ENCODE measurements around the gene SLC33A1.
A peak's percentile ranks its signal among the peaks of the same experiment; 100 is the strongest.

DNA sequence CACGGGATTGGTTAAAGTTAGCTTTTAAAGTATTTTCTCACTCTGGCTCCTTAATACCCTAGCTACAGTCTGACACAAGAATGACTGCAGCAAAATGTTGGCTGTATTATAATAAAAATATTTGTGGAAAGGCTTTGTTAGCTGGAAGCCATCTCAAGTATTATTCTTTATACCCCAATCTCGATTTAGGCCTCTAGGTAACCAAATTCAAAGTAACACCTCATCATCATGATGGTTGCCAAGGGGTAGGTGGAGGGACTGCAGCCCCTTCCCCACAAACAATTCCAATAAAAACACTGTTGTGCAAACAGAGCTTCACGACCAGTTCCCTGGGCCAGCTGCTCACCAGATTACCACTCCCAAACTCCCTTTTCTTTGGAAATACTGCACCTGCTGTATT, 15.5 kb upstream of the SLC33A1 start:
- TF ChIP-seq, protein P1, sequence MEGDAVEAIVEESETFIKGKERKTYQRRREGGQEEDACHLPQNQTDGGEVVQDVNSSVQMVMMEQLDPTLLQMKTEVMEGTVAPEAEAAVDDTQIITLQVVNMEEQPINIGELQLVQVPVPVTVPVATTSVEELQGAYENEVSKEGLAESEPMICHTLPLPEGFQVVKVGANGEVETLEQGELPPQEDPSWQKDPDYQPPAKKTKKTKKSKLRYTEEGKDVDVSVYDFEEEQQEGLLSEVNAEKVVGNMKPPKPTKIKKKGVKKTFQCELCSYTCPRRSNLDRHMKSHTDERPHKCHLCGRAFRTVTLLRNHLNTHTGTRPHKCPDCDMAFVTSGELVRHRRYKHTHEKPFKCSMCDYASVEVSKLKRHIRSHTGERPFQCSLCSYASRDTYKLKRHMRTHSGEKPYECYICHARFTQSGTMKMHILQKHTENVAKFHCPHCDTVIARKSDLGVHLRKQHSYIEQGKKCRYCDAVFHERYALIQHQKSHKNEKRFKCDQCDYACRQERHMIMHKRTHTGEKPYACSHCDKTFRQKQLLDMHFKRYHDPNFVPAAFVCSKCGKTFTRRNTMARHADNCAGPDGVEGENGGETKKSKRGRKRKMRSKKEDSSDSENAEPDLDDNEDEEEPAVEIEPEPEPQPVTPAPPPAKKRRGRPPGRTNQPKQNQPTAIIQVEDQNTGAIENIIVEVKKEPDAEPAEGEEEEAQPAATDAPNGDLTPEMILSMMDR (IDR thresholded peaks at IDR 0.05), result peak in 1 of 3 experiments; percentile 16
- no peak for TF ChIP-seq POLR2A (IDR thresholded peaks at IDR 0.05)
